OCI-LY7 (cell line): Measurements from ENCODE around the gene REC114.

Experiments
- CTCF ChIP-seq: fragments of 200-600 bp; sonication (generic); conservative IDR thresholded peaks from 2 replicates; pipeline ENCODE4 v1.5.1; 2014; ENCODE audit warnings: mild to moderate bottlenecking, antibody characterized with exemption, low read length, moderate library complexity, mixed read lengths
- EZH2phosphoT487 ChIP-seq: fragments of 200-600 bp; sonication (generic); IDR thresholded peaks from 2 replicates; pipeline ENCODE4 v1.6.1; 2018; ENCODE audit warnings: low read depth, borderline replicate concordance, mild to moderate bottlenecking, mixed run types, antibody characterized with exemption, low read length, moderate library complexity, mixed read lengths

- no peak for TF ChIP-seq CTCF
- no peak for TF ChIP-seq EZH2phosphoT487
These were observed at the start of gene REC114 for GRCh38 chr15:73442968-73443367.
